Astrocyte of the spinal cord (primary cell): ENCODE results near the gene PLEKHA5.

ENCODE experiments used
- DNase-seq: peaks from one replicate; pipeline ENCODE4 v3.0.0; 2011; ENCODE audit warnings: low read depth, low spot score
- H3K4me3 ChIP-seq: 2 replicates; pipeline ENCODE4 v1.5.1; 2011; ENCODE audit warnings: low read depth, mild to moderate bottlenecking, low read length, moderate library complexity
- in situ Hi-C: cut with HindIII; loops from 2 replicates; pipeline ENCODE4 v1.10.0; 2017; ENCODE audit warnings: low sequenced_read_pairs
- TF ChIP-seq, protein P1 (sequence below): IDR thresholded peaks from 2 replicates; pipeline ENCODE4 v1.5.1; 2012; ENCODE audit warnings: low read depth, mild to moderate bottlenecking, low read length, inconsistent platforms

Gene PLEKHA5

DNA sequence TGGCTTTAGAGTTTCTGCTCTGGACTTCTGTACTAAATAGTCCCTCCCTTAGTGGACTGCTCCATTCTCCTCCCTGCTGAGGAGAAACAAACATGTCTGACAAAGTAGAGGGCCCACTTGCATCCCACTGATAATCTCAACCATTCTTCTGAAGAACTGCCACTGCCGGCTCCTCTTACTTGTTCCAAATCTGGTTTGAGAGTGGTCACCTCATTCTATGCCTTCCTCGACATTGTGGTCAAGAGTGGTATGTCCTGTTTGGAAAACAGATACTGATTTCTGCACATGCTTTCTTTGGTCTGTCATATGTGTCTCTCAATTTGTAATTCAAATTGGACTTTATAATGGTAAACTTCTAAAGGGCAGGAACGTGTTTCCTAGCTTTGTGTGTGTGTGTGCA is 36.3 kb upstream of the PLEKHA5 start:
- in situ Hi-C loops = no loop called here
- peak; percentile 18 for DNase-seq
- TF ChIP-seq, protein P1, sequence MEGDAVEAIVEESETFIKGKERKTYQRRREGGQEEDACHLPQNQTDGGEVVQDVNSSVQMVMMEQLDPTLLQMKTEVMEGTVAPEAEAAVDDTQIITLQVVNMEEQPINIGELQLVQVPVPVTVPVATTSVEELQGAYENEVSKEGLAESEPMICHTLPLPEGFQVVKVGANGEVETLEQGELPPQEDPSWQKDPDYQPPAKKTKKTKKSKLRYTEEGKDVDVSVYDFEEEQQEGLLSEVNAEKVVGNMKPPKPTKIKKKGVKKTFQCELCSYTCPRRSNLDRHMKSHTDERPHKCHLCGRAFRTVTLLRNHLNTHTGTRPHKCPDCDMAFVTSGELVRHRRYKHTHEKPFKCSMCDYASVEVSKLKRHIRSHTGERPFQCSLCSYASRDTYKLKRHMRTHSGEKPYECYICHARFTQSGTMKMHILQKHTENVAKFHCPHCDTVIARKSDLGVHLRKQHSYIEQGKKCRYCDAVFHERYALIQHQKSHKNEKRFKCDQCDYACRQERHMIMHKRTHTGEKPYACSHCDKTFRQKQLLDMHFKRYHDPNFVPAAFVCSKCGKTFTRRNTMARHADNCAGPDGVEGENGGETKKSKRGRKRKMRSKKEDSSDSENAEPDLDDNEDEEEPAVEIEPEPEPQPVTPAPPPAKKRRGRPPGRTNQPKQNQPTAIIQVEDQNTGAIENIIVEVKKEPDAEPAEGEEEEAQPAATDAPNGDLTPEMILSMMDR = no peak
- no peak overlapping the region for H3K4me3 ChIP-seq

DNA sequence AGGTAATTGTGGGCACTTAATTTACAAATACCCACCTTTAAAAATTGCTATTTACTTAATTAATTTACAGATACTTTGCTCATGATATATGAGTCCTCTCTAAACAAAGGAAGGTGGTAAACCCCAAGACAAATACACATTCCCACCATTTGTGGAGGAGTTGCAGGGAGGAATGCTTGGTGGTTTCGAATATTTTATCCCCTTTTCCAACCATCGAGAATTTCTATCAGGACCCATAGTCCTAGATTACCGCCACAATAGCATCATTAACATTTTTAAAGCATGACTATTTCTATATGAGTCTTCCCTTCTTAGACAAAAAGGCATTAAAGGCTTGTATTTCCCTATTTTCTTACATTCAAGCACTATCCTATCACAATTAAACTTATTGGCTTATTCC is 34.2 kb upstream of the PLEKHA5 start:
- DNase-seq = peak; percentile 42
- TF ChIP-seq, protein P1 = no peak
- in situ Hi-C loops = no loop called here
- H3K4me3 ChIP-seq = no peak overlapping the region

DNA sequence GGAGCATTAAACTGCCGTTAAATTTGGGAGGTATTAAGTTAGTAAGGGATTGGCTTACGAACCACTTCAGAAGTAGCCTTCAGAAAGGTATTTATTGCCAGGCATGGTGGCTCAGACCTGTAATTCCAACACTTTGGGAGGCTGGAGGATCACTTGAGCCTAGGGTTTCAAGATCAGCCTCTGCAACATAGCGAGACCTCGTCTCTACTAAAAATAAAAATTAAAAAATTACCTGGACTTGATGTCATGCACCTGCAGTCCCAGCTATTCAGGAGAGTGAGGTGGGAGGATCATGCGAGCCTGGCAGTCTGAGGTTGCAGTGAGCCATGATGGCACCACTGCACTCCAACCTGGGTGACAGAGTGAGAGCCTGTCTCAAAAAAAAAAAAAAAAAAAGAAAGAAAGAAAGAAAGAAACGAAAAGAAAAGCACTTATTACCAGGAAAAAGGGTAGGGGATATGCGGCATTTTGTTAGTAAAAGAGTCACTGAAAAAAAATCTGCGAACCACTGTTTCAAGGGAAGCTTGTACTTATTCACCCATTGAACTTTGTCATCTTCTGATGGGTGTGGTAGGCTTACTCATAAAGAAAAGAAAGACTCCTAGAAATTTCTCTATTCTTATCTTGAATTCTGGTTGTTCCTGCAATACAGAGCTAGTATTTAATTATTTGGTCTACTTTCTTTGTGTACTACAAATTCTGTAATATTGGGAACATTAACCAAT is 33.6 kb upstream of the PLEKHA5 start:
- no peak overlapping the region for H3K4me3 ChIP-seq
- in situ Hi-C loops = no loop called here

DNA sequence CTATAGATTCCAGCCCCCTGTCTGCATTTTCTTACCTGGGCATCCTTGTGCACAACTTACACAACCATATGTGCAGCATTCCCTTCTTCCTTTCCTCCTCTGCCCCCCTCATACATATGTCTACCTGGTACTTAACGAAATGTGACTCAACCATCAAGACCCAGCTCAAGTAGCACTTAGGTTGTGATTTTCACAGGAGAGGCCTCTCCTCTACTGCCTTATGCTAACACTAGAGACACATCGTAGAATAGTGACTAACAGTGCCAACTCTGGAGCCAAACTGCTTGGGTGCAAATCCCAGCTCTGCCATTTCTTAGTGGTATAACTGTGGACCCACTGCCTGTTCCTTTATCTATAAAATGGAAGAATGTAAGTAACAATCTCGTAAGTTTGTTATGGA is 24.1 kb upstream of the PLEKHA5 start:
- no peak overlapping the region for H3K4me3 ChIP-seq
- in situ Hi-C loops = no loop called here
- TF ChIP-seq, protein P1 = no peak

More for the DNA sequence above, 33.6 kb upstream of the PLEKHA5 start:
- TF ChIP-seq, protein P1 = no peak
- peak; percentile 44 for DNase-seq

DNA sequence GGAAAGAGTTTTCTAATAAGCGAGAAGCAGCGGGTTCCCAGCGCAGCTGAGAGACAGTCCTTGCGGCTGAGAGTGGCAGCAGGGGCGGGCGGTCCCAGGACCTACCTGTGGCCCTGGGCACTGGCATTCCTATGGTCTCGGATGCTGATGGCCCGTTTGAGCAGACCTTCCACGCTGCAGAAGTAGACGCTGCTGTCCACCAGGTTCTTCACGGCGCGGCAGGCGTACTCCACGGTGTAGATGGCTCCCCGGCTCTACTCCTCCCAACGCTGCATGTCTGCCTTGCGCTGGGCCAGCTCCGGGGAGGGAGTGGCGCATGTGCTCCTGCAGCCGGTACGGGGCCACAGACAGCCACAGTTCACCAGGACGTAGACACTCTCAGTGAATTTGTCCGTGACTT is 21.8 kb upstream of the PLEKHA5 start:
- in situ Hi-C loops = no loop called here
- TF ChIP-seq, protein P1 = no peak
- no peak for DNase-seq
- no peak overlapping the region for H3K4me3 ChIP-seq

More for the DNA sequence above, 24.1 kb upstream of the PLEKHA5 start:
- DNase-seq = no peak

DNA sequence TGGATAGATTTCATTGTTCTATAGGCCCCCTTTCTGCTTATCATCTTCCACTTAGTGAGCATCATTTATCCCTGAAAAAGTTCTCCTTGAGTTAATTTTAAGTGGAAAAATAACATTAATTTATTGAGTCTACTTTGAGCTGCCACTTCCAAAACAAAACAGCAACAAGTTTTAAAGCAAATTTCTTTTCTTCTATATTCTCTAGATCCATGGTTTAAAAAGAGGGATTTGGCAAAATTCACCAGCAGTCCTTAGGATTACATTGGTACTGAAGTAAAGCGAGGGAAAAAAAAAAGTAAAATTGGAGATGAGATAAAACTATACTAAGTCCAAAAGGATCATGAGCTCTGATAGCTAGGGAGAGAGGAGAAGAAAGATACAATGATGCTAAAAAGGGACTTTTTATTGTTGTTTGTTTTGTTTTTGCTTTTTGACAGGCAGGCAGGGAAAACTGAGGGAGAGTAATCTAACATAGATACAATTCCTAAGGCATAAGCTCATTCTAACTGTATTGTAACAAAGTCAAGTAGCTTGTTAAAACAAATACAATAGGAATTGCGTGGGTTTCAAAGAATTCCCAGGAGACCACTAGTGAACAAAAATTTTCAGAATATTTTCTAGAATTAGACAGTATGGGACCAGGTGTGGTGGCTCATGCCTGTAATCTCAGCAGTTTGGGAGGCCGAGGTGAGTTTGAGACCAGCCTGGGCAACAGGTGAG is 19.2 kb upstream of the PLEKHA5 start:
- H3K4me3 ChIP-seq = no peak overlapping the region
- DNase-seq = no peak
- TF ChIP-seq, protein P1 = no peak
- in situ Hi-C loops = no loop called here
